ENCODE data around the gene HBG1.

The HBG1 gene

DNA sequence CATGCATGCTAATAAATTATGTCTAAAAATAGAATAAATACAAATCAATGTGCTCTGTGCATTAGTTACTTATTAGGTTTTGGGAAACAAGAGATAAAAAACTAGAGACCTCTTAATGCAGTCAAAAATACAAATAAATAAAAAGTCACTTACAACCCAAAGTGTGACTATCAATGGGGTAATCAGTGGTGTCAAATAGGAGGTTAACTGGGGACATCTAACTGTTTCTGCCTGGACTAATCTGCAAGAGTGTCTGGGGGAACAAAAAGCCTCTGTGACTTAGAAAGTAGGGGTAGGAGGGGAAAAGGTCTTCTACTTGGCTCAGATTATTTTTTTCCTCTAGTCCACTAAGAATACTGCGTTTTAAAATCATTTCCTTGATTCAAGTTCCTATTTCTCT, 22.0 kb downstream of the HBG1 start:
- H2BK120ac ChIP-seq (ENCODE audit: low read depth, low read length), result no peak overlapping the region
- H3K4ac ChIP-seq (ENCODE audit: low read depth, low read length), result no peak overlapping the region
- H3K4me3 ChIP-seq (ENCODE audit: low read length), result no peak overlapping the region
- H2AK5ac ChIP-seq (ENCODE audit: low read length), result no peak overlapping the region
- H2BK5ac ChIP-seq (ENCODE audit: low read length), result no peak overlapping the region
- H3K79me1 ChIP-seq (ENCODE audit: low read length), result no peaks in the 10 kb centered on the region
- H3K36me3 ChIP-seq (ENCODE audit: control insufficient read depth, insufficient read depth, low read length), result no peaks in the 10 kb centered on the region
- H3K4me1 ChIP-seq (ENCODE audit: control insufficient read depth, low read depth, low read length), result no peaks in the 10 kb centered on the region
- no peak overlapping the region for H4K8ac ChIP-seq (ENCODE audit: low read depth, low read length)
- no peak overlapping the region for H3K27ac ChIP-seq (ENCODE audit: low read depth, low read length)
- H3K79me2 ChIP-seq (ENCODE audit: control insufficient read depth, insufficient read depth, low read length), result no peaks in the 10 kb centered on the region
- no peak overlapping the region for H3K23ac ChIP-seq (ENCODE audit: low read length)
- no peak overlapping the region for H3K9ac ChIP-seq (ENCODE audit: low read length)
- no peaks in the 10 kb centered on the region for H3K27me3 ChIP-seq (ENCODE audit: insufficient read depth, low read length, poor library complexity)
- no peak overlapping the region for H3K56ac ChIP-seq (ENCODE audit: low read length)
- H3K18ac ChIP-seq (ENCODE audit: low read length), result no peak overlapping the region
- no peak overlapping the region for H2BK15ac ChIP-seq (replicated peaks; ENCODE audit: low read depth)
- no peak overlapping the region for H4K5ac ChIP-seq (ENCODE audit: low read length)
- H3K4me2 ChIP-seq (ENCODE audit: low read length), result no peak overlapping the region
- no CpG with 5 or more reads among the region's 1 CpG for WGBS (ENCODE audit: extremely low coverage, insufficient coverage, low lambda C conversion rate)
- DNase-seq, result no peak

DNA sequence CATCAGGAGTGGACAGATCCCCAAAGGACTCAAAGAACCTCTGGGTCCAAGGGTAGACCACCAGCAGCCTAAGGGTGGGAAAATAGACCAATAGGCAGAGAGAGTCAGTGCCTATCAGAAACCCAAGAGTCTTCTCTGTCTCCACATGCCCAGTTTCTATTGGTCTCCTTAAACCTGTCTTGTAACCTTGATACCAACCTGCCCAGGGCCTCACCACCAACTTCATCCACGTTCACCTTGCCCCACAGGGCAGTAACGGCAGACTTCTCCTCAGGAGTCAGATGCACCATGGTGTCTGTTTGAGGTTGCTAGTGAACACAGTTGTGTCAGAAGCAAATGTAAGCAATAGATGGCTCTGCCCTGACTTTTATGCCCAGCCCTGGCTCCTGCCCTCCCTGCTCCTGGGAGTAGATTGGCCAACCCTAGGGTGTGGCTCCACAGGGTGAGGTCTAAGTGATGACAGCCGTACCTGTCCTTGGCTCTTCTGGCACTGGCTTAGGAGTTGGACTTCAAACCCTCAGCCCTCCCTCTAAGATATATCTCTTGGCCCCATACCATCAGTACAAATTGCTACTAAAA, 22.8 kb downstream of the HBG1 start, which contains the start of gene HBB:
TSS of gene HBB (minus strand) at position 340 of the 579 bp plus-strand sequence. CDS start at position 290, 50 bp downstream.
- WGBS (ENCODE audit: extremely low coverage, insufficient coverage, low lambda C conversion rate), result no CpG with 5 or more reads among the region's 3 CpGs
- H2BK5ac ChIP-seq (ENCODE audit: low read length), result no peak within 1 kb of the TSS
- H3K9ac ChIP-seq (ENCODE audit: low read length), result no peak within 1 kb of the TSS
- H3K18ac ChIP-seq (ENCODE audit: low read length), result no peak within 1 kb of the TSS
- H4K8ac ChIP-seq (ENCODE audit: low read depth, low read length), result no peak within 1 kb of the TSS
- no peak within 1 kb of the TSS for H3K4me2 ChIP-seq (ENCODE audit: low read length)
- DNase-seq, result no peak
- H3K79me1 ChIP-seq (ENCODE audit: low read length), result no peaks in the 10 kb centered on the region
- H2BK15ac ChIP-seq (replicated peaks; ENCODE audit: low read depth), result no peak within 1 kb of the TSS
- H3K56ac ChIP-seq (ENCODE audit: low read length), result no peak within 1 kb of the TSS
- H4K5ac ChIP-seq (ENCODE audit: low read length), result no peak within 1 kb of the TSS
- H3K27ac ChIP-seq (ENCODE audit: low read depth, low read length), result no peak within 1 kb of the TSS
- H3K4ac ChIP-seq (ENCODE audit: low read depth, low read length), result no peak within 1 kb of the TSS
- no peaks in the 10 kb centered on the region for H3K4me1 ChIP-seq (ENCODE audit: control insufficient read depth, low read depth, low read length)
- no peaks in the 10 kb centered on the region for H3K36me3 ChIP-seq (ENCODE audit: control insufficient read depth, insufficient read depth, low read length)
- no peak within 1 kb of the TSS for H3K4me3 ChIP-seq (ENCODE audit: low read length)
- no peaks in the 10 kb centered on the region for H3K27me3 ChIP-seq (ENCODE audit: insufficient read depth, low read length, poor library complexity)
- no peak within 1 kb of the TSS for H3K23ac ChIP-seq (ENCODE audit: low read length)
- no peak within 1 kb of the TSS for H2BK120ac ChIP-seq (ENCODE audit: low read depth, low read length)
- H2AK5ac ChIP-seq (ENCODE audit: low read length), result no peak within 1 kb of the TSS
- H3K79me2 ChIP-seq (ENCODE audit: control insufficient read depth, insufficient read depth, low read length), result no peaks in the 10 kb centered on the region

DNA sequence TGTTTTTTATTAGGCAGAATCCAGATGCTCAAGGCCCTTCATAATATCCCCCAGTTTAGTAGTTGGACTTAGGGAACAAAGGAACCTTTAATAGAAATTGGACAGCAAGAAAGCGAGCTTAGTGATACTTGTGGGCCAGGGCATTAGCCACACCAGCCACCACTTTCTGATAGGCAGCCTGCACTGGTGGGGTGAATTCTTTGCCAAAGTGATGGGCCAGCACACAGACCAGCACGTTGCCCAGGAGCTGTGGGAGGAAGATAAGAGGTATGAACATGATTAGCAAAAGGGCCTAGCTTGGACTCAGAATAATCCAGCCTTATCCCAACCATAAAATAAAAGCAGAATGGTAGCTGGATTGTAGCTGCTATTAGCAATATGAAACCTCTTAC, 24.2 kb downstream of the HBG1 start:
- Histone ChIP-seq H3K27me3 (ENCODE audit: insufficient read depth, low read length, poor library complexity) (no peaks in the 10 kb centered on the region), H2AK5ac (ENCODE audit: low read length) (no peak overlapping the region), H3K4me3 (ENCODE audit: low read length) (no peak overlapping the region)

DNA sequence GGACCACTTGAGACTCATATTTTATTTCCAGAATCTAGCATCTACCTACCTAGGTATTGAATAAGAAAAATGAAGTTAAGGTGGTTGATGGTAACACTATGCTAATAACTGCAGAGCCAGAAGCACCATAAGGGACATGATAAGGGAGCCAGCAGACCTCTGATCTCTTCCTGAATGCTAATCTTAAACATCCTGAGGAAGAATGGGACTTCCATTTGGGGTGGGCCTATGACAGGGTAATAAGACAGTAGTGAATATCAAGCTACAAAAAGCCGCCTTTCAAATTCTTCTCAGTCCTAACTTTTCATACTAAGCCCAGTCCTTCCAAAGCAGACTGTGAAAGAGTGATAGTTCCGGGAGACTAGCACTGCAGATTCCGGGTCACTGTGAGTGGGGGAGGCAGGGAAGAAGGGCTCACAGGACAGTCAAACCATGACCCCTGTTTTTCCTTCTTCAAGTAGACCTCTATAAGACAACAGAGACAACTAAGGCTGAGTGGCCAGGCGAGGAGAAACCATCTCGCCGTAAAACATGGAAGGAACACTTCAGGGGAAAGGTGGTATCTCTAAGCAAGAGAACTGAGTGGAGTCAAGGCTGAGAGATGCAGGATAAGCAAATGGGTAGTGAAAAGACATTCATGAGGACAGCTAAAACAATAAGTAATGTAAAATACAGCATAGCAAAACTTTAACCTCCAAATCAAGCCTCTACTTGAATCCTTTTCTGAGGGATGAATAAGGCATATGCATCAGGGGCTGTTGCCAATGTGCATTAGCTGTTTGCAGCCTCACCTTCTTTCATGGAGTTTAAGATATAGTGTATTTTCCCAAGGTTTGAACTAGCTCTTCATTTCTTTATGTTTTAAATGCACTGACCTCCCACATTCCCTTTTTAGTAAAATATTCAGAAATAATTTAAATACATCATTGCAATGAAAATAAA, 24.8 kb downstream of the HBG1 start:
- no peak overlapping the region for H2BK15ac ChIP-seq (replicated peaks; ENCODE audit: low read depth)
- no peak overlapping the region for H2BK120ac ChIP-seq (ENCODE audit: low read depth, low read length)
- H3K4me2 ChIP-seq (ENCODE audit: low read length), result no peak overlapping the region
- no CpG with 5 or more reads among the region's 6 CpGs for WGBS (ENCODE audit: extremely low coverage, insufficient coverage, low lambda C conversion rate)
- H3K9ac ChIP-seq (ENCODE audit: low read length), result no peak overlapping the region
- H2AK5ac ChIP-seq (ENCODE audit: low read length), result no peak overlapping the region
- H3K56ac ChIP-seq (ENCODE audit: low read length), result no peak overlapping the region
- no peaks in the 10 kb centered on the region for H3K27me3 ChIP-seq (ENCODE audit: insufficient read depth, low read length, poor library complexity)
- no peak overlapping the region for H2BK5ac ChIP-seq (ENCODE audit: low read length)
- no peak overlapping the region for H3K18ac ChIP-seq (ENCODE audit: low read length)
- no peaks in the 10 kb centered on the region for H3K79me1 ChIP-seq (ENCODE audit: low read length)
- no peak overlapping the region for H3K4ac ChIP-seq (ENCODE audit: low read depth, low read length)
- peak; percentile 30 for DNase-seq
- no peak overlapping the region for H3K4me3 ChIP-seq (ENCODE audit: low read length)
- no peak overlapping the region for H4K5ac ChIP-seq (ENCODE audit: low read length)
- no peaks in the 10 kb centered on the region for H3K36me3 ChIP-seq (ENCODE audit: control insufficient read depth, insufficient read depth, low read length)
- no peak overlapping the region for H4K8ac ChIP-seq (ENCODE audit: low read depth, low read length)
- H3K79me2 ChIP-seq (ENCODE audit: control insufficient read depth, insufficient read depth, low read length), result no peaks in the 10 kb centered on the region
- no peak overlapping the region for H3K23ac ChIP-seq (ENCODE audit: low read length)
- no peak overlapping the region for H3K27ac ChIP-seq (ENCODE audit: low read depth, low read length)
- H3K4me1 ChIP-seq (ENCODE audit: control insufficient read depth, low read depth, low read length), result no peaks in the 10 kb centered on the region

More for the DNA sequence above, 24.2 kb downstream of the HBG1 start:
- no peaks in the 10 kb centered on the region for H3K79me2 ChIP-seq (ENCODE audit: control insufficient read depth, insufficient read depth, low read length)
- WGBS (ENCODE audit: extremely low coverage, insufficient coverage, low lambda C conversion rate), result no CpG with 5 or more reads among the region's 2 CpGs
- no peaks in the 10 kb centered on the region for H3K4me1 ChIP-seq (ENCODE audit: control insufficient read depth, low read depth, low read length)
- H3K56ac ChIP-seq (ENCODE audit: low read length), result no peak overlapping the region
- H4K5ac ChIP-seq (ENCODE audit: low read length), result no peak overlapping the region
- H3K9ac ChIP-seq (ENCODE audit: low read length), result no peak overlapping the region
- H3K79me1 ChIP-seq (ENCODE audit: low read length), result no peaks in the 10 kb centered on the region
- no peak overlapping the region for H3K23ac ChIP-seq (ENCODE audit: low read length)
- no peak overlapping the region for H3K27ac ChIP-seq (ENCODE audit: low read depth, low read length)
- no peak for DNase-seq
- H2BK120ac ChIP-seq (ENCODE audit: low read depth, low read length), result no peak overlapping the region
- H3K18ac ChIP-seq (ENCODE audit: low read length), result no peak overlapping the region
- H3K4ac ChIP-seq (ENCODE audit: low read depth, low read length), result no peak overlapping the region
- H4K8ac ChIP-seq (ENCODE audit: low read depth, low read length), result no peak overlapping the region
- H3K4me2 ChIP-seq (ENCODE audit: low read length), result no peak overlapping the region
- no peak overlapping the region for H2BK5ac ChIP-seq (ENCODE audit: low read length)
- no peak overlapping the region for H2BK15ac ChIP-seq (replicated peaks; ENCODE audit: low read depth)
- no peaks in the 10 kb centered on the region for H3K36me3 ChIP-seq (ENCODE audit: control insufficient read depth, insufficient read depth, low read length)

DNA sequence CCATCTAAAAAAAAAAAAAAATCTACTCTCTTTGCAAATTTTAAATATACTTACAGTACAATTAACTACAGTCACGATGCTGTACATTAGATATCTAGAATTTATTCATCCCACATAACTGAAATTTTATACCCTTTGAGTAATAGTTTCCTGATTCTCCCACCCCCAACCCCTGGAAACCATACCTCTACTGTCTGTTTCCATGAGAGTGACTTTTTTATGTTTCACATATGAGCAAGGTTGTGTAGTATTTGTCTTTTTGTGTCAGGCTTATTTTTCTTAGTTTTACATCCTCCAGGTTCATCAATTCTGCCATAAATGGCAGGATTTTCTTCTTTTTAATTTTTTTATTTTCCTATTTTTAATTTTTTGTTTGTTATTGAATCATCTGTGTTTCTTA, 26.0 kb downstream of the HBG1 start:
- Histone ChIP-seq H3K4ac (ENCODE audit: low read depth, low read length) (no peak overlapping the region), H3K27ac (ENCODE audit: low read depth, low read length) (no peak overlapping the region), H3K79me1 (ENCODE audit: low read length) (no peaks in the 10 kb centered on the region), H3K27me3 (ENCODE audit: insufficient read depth, low read length, poor library complexity) (no peaks in the 10 kb centered on the region), H3K4me2 (ENCODE audit: low read length) (no peak overlapping the region), H2BK5ac (ENCODE audit: low read length) (no peak overlapping the region), H3K23ac (ENCODE audit: low read length) (no peak overlapping the region), H2AK5ac (ENCODE audit: low read length) (no peak overlapping the region), H3K36me3 (ENCODE audit: control insufficient read depth, insufficient read depth, low read length) (no peaks in the 10 kb centered on the region), H3K79me2 (ENCODE audit: control insufficient read depth, insufficient read depth, low read length) (no peaks in the 10 kb centered on the region), H3K18ac (ENCODE audit: low read length) (no peak overlapping the region), H3K9ac (ENCODE audit: low read length) (no peak overlapping the region), H3K56ac (ENCODE audit: low read length) (no peak overlapping the region), H3K4me3 (ENCODE audit: low read length) (no peak overlapping the region), H2BK15ac (replicated peaks; ENCODE audit: low read depth) (no peak overlapping the region), H3K4me1 (ENCODE audit: control insufficient read depth, low read depth, low read length) (no peaks in the 10 kb centered on the region), H4K5ac (ENCODE audit: low read length) (no peak overlapping the region), H2BK120ac (ENCODE audit: low read depth, low read length) (no peak overlapping the region), H4K8ac (ENCODE audit: low read depth, low read length) (no peak overlapping the region)
- WGBS (ENCODE audit: extremely low coverage, insufficient coverage, low lambda C conversion rate), result no CpG with 5 or more reads among the region's 1 CpG
- DNase-seq, result no peak

Measured in mesendoderm (in vitro differentiated cells).